Measurements from ENCODE around the gene SMOC1. TPM values are rescaled to one million over a fixed set of nuclear protein-coding genes. Genes with fewer than 3 reads are reported as not detected.

The SMOC1 gene
- total and polyA plus RNA-seq, 2 donors = 0.19 to 0.71 TPM

- Histone ChIP-seq H3K4me1 (ENCODE audit: control insufficient read depth in 2 of 2, insufficient read depth in 2 of 2, low read length in 2 of 2) (no peaks in the 10 kb centered on the region), H3K27me3 (ENCODE audit: control insufficient read depth in 2 of 2, insufficient read depth in 1 of 2, low read length in 1 of 2) (no peaks in the 10 kb centered on the region), H3K4me3 (ENCODE audit: low read length in 2 of 2) (no peak overlapping the region), H3K36me3 (ENCODE audit: control insufficient read depth in 2 of 2, insufficient read depth in 2 of 2, low read length in 1 of 2) (no peaks in the 10 kb centered on the region), H3K27ac (ENCODE audit: low read depth in 1 of 2, low read length in 1 of 2) (no peak overlapping the region), H3K9me3 (ENCODE audit: control insufficient read depth in 2 of 2, insufficient read depth in 1 of 2, low read length in 1 of 2) (no peaks in the 10 kb centered on the region)
- 95% methylated on average over 2 of the region's 2 CpGs for WGBS
- no peak for DNase-seq (ENCODE audit: low read depth in 6 of 9, low spot score in 9 of 9)
Observed at GRCh38 chr14:70033561-70033960, 154.3 kb downstream of the SMOC1 start.

GRCh38 chr14:70034257-70034656, 155.0 kb downstream of the SMOC1 start:
- DNase-seq (ENCODE audit: low read depth in 6 of 9, low spot score in 9 of 9) = no peak
- no peaks in the 10 kb centered on the region for H3K36me3 ChIP-seq (ENCODE audit: control insufficient read depth in 2 of 2, insufficient read depth in 2 of 2, low read length in 1 of 2)

GRCh38 chr14:70036665-70037064, 157.4 kb downstream of the SMOC1 start:
- no peaks in the 10 kb centered on the region for H3K9me3 ChIP-seq (ENCODE audit: control insufficient read depth in 2 of 2, insufficient read depth in 1 of 2, low read length in 1 of 2)
- no peak overlapping the region for H3K27ac ChIP-seq (ENCODE audit: low read depth in 1 of 2, low read length in 1 of 2)
- no peak overlapping the region for H3K4me3 ChIP-seq (ENCODE audit: low read length in 2 of 2)
- no peaks in the 10 kb centered on the region for H3K27me3 ChIP-seq (ENCODE audit: control insufficient read depth in 2 of 2, insufficient read depth in 1 of 2, low read length in 1 of 2)
- no peaks in the 10 kb centered on the region for H3K4me1 ChIP-seq (ENCODE audit: control insufficient read depth in 2 of 2, insufficient read depth in 2 of 2, low read length in 2 of 2)
- 71% methylated on average over 1 of the region's 1 CpG for WGBS
- DNase-seq (ENCODE audit: low read depth in 6 of 9, low spot score in 9 of 9) = no peak
- no peaks in the 10 kb centered on the region for H3K36me3 ChIP-seq (ENCODE audit: control insufficient read depth in 2 of 2, insufficient read depth in 2 of 2, low read length in 1 of 2)

More at GRCh38 chr14:70034257-70034656, 155.0 kb downstream of the SMOC1 start:
- Histone ChIP-seq H3K9me3 (ENCODE audit: control insufficient read depth in 2 of 2, insufficient read depth in 1 of 2, low read length in 1 of 2) (no peaks in the 10 kb centered on the region), H3K27me3 (ENCODE audit: control insufficient read depth in 2 of 2, insufficient read depth in 1 of 2, low read length in 1 of 2) (no peaks in the 10 kb centered on the region), H3K27ac (ENCODE audit: low read depth in 1 of 2, low read length in 1 of 2) (no peak overlapping the region), H3K4me1 (ENCODE audit: control insufficient read depth in 2 of 2, insufficient read depth in 2 of 2, low read length in 2 of 2) (no peaks in the 10 kb centered on the region), H3K4me3 (ENCODE audit: low read length in 2 of 2) (no peak overlapping the region)
- WGBS = 82% methylated on average over 3 of the region's 3 CpGs

GRCh38 chr14:70043001-70043400, 163.8 kb downstream of the SMOC1 start:
- no peak overlapping the region for H3K4me3 ChIP-seq (ENCODE audit: low read length in 2 of 2)
- no peaks in the 10 kb centered on the region for H3K4me1 ChIP-seq (ENCODE audit: control insufficient read depth in 2 of 2, insufficient read depth in 2 of 2, low read length in 2 of 2)
- H3K27ac ChIP-seq (ENCODE audit: low read depth in 1 of 2, low read length in 1 of 2) = no peak overlapping the region
- no peak for DNase-seq (ENCODE audit: low read depth in 6 of 9, low spot score in 9 of 9)
- no peaks in the 10 kb centered on the region for H3K27me3 ChIP-seq (ENCODE audit: control insufficient read depth in 2 of 2, insufficient read depth in 1 of 2, low read length in 1 of 2)
- no peaks in the 10 kb centered on the region for H3K9me3 ChIP-seq (ENCODE audit: control insufficient read depth in 2 of 2, insufficient read depth in 1 of 2, low read length in 1 of 2)
- 86% methylated on average over 2 of the region's 2 CpGs for WGBS
- no peaks in the 10 kb centered on the region for H3K36me3 ChIP-seq (ENCODE audit: control insufficient read depth in 2 of 2, insufficient read depth in 2 of 2, low read length in 1 of 2)

- no peak for DNase-seq (ENCODE audit: low read depth in 6 of 9, low spot score in 9 of 9)
- Histone ChIP-seq H3K27ac (ENCODE audit: low read depth in 1 of 2, low read length in 1 of 2) (no peak overlapping the region), H3K4me1 (ENCODE audit: control insufficient read depth in 2 of 2, insufficient read depth in 2 of 2, low read length in 2 of 2) (no peaks in the 10 kb centered on the region), H3K27me3 (ENCODE audit: control insufficient read depth in 2 of 2, insufficient read depth in 1 of 2, low read length in 1 of 2) (no peaks in the 10 kb centered on the region), H3K4me3 (ENCODE audit: low read length in 2 of 2) (no peak overlapping the region), H3K9me3 (ENCODE audit: control insufficient read depth in 2 of 2, insufficient read depth in 1 of 2, low read length in 1 of 2) (no peaks in the 10 kb centered on the region), H3K36me3 (ENCODE audit: control insufficient read depth in 2 of 2, insufficient read depth in 2 of 2, low read length in 1 of 2) (no peaks in the 10 kb centered on the region)
- 92% methylated on average over 4 of the region's 4 CpGs for WGBS
Observed at GRCh38 chr14:70045310-70045709, 166.1 kb downstream of the SMOC1 start.

- H3K4me3 ChIP-seq (ENCODE audit: low read length in 2 of 2) = no peak overlapping the region
- no peak for DNase-seq (ENCODE audit: low read depth in 6 of 9, low spot score in 9 of 9)
Observed at GRCh38 chr14:70045844-70046535, 166.8 kb downstream of the SMOC1 start.

GRCh38 chr14:70047598-70048312, 168.5 kb downstream of the SMOC1 start:
- H3K27ac ChIP-seq (ENCODE audit: low read depth in 1 of 2, low read length in 1 of 2) = no peak overlapping the region
- no peaks in the 10 kb centered on the region for H3K4me1 ChIP-seq (ENCODE audit: control insufficient read depth in 2 of 2, insufficient read depth in 2 of 2, low read length in 2 of 2)
- H3K4me3 ChIP-seq (ENCODE audit: low read length in 2 of 2) = no peak overlapping the region
- no peaks in the 10 kb centered on the region for H3K36me3 ChIP-seq (ENCODE audit: control insufficient read depth in 2 of 2, insufficient read depth in 2 of 2, low read length in 1 of 2)
- H3K9me3 ChIP-seq (ENCODE audit: control insufficient read depth in 2 of 2, insufficient read depth in 1 of 2, low read length in 1 of 2) = no peaks in the 10 kb centered on the region
- DNase-seq (ENCODE audit: low read depth in 6 of 9, low spot score in 9 of 9) = no peak
- 70% methylated on average over 3 of the region's 3 CpGs for WGBS
- no peaks in the 10 kb centered on the region for H3K27me3 ChIP-seq (ENCODE audit: control insufficient read depth in 2 of 2, insufficient read depth in 1 of 2, low read length in 1 of 2)

More at GRCh38 chr14:70045844-70046535, 166.8 kb downstream of the SMOC1 start:
- 77% methylated on average over 22 of the region's 22 CpGs for WGBS
- Histone ChIP-seq H3K27ac (ENCODE audit: low read depth in 1 of 2, low read length in 1 of 2) (no peak overlapping the region), H3K4me1 (ENCODE audit: control insufficient read depth in 2 of 2, insufficient read depth in 2 of 2, low read length in 2 of 2) (no peaks in the 10 kb centered on the region), H3K9me3 (ENCODE audit: control insufficient read depth in 2 of 2, insufficient read depth in 1 of 2, low read length in 1 of 2) (no peaks in the 10 kb centered on the region), H3K36me3 (ENCODE audit: control insufficient read depth in 2 of 2, insufficient read depth in 2 of 2, low read length in 1 of 2) (no peaks in the 10 kb centered on the region), H3K27me3 (ENCODE audit: control insufficient read depth in 2 of 2, insufficient read depth in 1 of 2, low read length in 1 of 2) (no peaks in the 10 kb centered on the region)

- DNase-seq (ENCODE audit: low read depth in 6 of 9, low spot score in 9 of 9) = no peak
- Histone ChIP-seq H3K27ac (ENCODE audit: low read depth in 1 of 2, low read length in 1 of 2) (no peak overlapping the region), H3K27me3 (ENCODE audit: control insufficient read depth in 2 of 2, insufficient read depth in 1 of 2, low read length in 1 of 2) (no peaks in the 10 kb centered on the region), H3K36me3 (ENCODE audit: control insufficient read depth in 2 of 2, insufficient read depth in 2 of 2, low read length in 1 of 2) (no peaks in the 10 kb centered on the region), H3K4me3 (ENCODE audit: low read length in 2 of 2) (no peak overlapping the region), H3K9me3 (ENCODE audit: control insufficient read depth in 2 of 2, insufficient read depth in 1 of 2, low read length in 1 of 2) (no peaks in the 10 kb centered on the region), H3K4me1 (ENCODE audit: control insufficient read depth in 2 of 2, insufficient read depth in 2 of 2, low read length in 2 of 2) (no peaks in the 10 kb centered on the region)
- 96% methylated on average over 1 of the region's 1 CpG for WGBS
Observed at GRCh38 chr14:70048313-70048654, 169.1 kb downstream of the SMOC1 start.

GRCh38 chr14:70049605-70050004, 170.4 kb downstream of the SMOC1 start:
- no peaks in the 10 kb centered on the region for H3K27me3 ChIP-seq (ENCODE audit: control insufficient read depth in 2 of 2, insufficient read depth in 1 of 2, low read length in 1 of 2)
- DNase-seq (ENCODE audit: low read depth in 6 of 9, low spot score in 9 of 9) = no peak
- H3K36me3 ChIP-seq (ENCODE audit: control insufficient read depth in 2 of 2, insufficient read depth in 2 of 2, low read length in 1 of 2) = no peaks in the 10 kb centered on the region
- no peak overlapping the region for H3K27ac ChIP-seq (ENCODE audit: low read depth in 1 of 2, low read length in 1 of 2)
- H3K4me3 ChIP-seq (ENCODE audit: low read length in 2 of 2) = no peak overlapping the region
- no peaks in the 10 kb centered on the region for H3K9me3 ChIP-seq (ENCODE audit: control insufficient read depth in 2 of 2, insufficient read depth in 1 of 2, low read length in 1 of 2)
- 89% methylated on average over 3 of the region's 3 CpGs for WGBS
- no peaks in the 10 kb centered on the region for H3K4me1 ChIP-seq (ENCODE audit: control insufficient read depth in 2 of 2, insufficient read depth in 2 of 2, low read length in 2 of 2)

All from thymus (tissue), 11 donors.